CD4-positive, alpha-beta T cell treated with Interleukin-17A for 4 hours (primary cell): ENCODE results near the gene ASB7.
"Not testable (repeated sequence)": the region's sequence is repeated elsewhere in the genome, so short reads cannot be mapped to it uniquely, and the experiment has no call there.

Source experiments
- DNase-seq: peaks from one replicate; pipeline ENCODE4 v3.0.0-alpha.2; 2020; ENCODE audit warnings: mixed read lengths

Gene ASB7

DNA sequence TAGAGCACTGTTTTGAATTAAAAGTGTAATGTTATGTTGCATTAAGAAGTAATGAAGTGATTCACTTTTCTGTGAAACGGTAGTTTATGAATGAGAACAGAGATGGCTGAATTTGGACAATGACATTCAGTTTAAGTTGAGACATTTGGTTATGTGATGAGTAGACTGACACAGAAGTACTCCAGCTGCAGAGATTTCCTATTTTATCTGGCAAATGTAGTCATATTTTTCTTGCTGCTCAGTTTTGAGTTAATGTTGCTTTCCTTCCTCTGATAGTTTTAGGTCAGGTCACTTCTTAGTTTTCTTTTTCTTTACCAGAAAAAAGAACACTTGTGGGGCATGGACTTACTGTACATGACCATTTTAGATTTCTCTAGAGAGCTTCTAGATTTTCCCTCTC is 51.2 kb downstream of the ASB7 start:
- DNase-seq: no peak

DNA sequence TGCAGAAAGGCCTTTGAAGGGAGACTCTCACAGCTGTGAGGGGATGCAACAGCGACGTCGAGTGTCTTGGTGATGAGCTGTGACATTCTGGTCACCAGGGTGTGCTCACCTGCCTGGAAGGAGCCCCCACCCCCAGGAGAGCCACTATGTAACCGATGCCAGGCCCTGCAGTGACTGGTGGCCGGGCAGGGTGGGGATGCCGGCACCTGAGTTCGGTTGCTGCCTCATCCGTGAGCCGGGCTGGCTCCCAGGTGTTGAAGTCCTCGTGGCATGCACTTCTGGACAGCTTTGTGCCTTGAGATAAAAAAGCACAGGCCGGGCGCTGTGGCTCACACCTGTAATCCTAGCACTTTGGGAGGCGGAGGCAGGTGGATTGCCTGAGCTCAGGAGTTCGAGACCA is 56.5 kb downstream of the ASB7 start:
- no peak for DNase-seq

- no peak for DNase-seq
Observed at GRCh38 chr15:100661156-100661555, 58.8 kb downstream of the ASB7 start.

GRCh38 chr15:100663086-100663914 is 60.9 kb downstream of the ASB7 start:
- DNase-seq: no peak

DNA sequence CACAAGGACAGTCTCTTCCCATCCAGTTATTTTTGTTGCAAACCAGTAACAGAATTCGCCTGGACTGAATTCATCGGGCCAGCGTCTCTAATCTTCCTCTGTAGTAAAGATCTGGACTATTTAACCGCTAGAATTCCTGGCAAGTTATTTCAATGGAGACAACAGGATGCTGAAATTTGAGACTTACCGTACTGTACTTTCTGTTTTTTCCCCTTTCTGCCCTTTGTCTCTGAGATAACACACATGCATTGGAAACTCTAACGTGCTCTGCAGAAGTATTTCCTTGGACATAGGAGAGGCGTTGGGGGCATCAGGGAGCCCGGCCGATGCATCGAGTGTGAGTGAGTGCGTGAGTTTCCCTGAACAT is 61.5 kb downstream of the ASB7 start:
- no peak for DNase-seq

GRCh38 chr15:100665570-100665969 is 63.2 kb downstream of the ASB7 start:
- no peak for DNase-seq

DNA sequence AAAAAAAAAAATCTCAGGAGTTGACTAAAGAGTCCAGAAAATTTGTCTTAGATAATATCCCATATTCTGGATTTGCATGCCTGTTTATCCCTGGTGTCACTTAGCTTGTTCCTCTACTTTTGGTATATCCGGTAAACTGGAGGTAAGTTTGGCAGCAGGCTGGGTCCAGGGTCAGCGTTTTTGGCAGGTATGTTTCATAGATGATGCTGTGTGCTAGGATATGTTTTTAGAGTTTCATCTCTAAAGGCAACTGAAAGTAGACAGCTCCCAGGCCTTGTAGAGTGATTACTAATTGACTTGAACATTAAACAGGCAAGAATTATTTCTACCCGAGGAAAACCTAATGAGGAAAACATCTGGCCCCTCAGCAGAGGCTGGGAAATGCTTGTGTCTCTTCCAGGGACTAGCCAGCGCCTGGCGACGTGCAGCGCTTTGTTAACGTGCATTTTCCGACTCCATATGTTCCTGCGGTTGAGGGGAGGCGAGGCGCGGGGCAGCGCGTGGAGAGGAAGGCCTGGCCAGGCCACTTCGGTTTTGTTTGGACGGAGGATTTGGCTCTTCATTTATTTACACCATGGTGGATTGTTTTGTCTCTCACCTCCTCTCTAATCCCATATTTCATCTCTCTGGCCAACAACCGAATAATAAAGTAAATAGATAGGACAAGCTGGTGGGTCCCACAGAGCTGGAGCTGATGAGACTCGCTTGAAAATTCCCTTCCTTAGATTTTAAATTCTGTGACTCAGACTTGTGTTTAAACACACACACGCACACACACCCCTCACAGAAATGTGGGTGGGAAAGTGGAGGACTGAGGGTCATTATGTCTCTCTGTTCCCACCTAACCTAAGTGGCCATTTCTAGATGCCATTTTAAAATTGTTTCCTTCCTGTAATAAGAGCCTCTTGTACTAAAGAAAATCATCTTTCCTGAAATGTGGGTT is 65.3 kb downstream of the ASB7 start:
- DNase-seq: no peak

- no peak for DNase-seq
Observed at GRCh38 chr15:100668348-100668745, 66.0 kb downstream of the ASB7 start.

- DNase-seq: no peak
Observed at GRCh38 chr15:100669260-100669659, 66.9 kb downstream of the ASB7 start.

DNA sequence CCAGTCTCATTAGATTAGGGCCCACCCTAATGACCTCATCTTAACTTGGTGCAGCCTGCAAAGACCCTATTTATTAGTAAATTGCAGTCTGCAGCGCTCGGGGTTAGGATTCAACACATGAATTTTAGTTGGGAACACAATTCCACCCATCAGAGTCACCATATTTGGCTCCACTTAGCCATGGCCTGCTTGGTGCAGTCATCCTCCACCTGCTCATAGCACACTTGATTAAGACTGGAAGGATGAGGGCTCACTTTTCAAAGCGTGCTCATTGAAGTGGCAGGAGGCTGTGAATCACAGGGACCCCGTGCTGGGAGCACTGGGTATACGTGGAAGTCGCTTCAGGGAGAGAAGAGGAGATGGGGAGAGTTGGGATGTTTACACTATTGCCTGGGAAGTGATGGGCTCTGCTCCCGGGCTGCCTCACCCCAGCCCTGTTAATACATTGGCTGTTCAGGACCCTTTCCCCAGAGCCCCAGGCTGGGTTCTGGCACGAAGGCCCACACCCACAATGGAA is 68.2 kb downstream of the ASB7 start:
- no peak for DNase-seq

GRCh38 chr15:100671124-100671680 is 68.8 kb downstream of the ASB7 start:
- no peak for DNase-seq

DNA sequence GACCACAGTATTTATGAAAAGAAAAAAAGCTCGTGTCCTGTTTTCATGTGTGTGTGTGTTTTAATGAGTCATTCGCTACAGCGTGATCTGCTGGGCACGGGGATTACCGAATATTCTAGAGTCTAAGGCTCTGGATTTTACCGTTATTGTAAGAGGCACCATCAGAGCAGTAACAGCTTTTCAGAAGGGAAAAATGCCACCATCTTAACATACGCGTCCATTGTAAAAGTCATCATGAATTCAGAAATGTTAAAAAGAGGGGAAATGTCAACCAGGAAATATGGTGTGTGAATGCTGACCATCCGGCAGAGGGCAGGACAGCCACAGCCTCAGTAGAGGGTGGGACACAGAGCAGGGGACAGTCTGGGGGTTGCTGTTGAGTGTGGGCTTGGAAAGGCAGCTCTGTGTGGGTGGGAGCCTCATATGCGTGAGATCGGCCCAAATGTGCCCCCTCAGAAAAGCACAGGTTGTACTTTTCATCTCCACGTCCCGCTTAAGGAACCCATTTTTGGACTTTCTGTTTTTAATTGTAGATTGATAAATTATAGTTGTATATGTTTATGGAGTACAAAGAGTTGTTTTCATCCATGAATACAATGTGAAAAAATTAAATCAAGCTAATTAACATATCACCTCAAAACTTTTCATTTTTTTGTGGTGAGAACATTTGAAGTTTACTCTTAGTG is 69.6 kb downstream of the ASB7 start:
- DNase-seq: no peak

GRCh38 chr15:100672959-100673358 is 70.6 kb downstream of the ASB7 start:
- no peak for DNase-seq

DNA sequence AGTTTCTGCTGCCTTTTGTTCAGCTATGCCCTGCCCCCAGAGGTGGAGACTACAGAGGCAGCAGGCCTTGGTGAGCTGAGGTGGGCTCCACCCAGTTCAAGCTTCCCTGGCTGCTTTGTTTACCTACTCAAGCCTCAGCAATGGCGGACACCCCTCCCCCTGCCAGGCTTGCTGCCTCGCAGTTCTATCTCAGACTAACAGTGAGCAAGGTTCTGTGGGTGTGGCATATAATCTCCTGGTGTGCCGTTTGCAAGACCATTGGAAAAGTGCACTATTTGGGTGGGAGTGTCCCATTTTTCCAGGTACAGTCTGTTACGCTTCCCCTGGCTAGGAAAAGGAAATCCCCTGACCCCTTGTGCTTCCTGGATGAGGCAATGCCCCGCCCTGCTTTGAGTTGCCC is 76.8 kb downstream of the ASB7 start:
- not testable (repeated sequence) for DNase-seq

GRCh38 chr15:100680726-100681125 is 78.3 kb downstream of the ASB7 start:
- DNase-seq: no peak

GRCh38 chr15:100681335-100681746 is 79.0 kb downstream of the ASB7 start:
- no peak for DNase-seq

- no peak for DNase-seq
Observed at GRCh38 chr15:100682468-100682867, 80.1 kb downstream of the ASB7 start.

DNA sequence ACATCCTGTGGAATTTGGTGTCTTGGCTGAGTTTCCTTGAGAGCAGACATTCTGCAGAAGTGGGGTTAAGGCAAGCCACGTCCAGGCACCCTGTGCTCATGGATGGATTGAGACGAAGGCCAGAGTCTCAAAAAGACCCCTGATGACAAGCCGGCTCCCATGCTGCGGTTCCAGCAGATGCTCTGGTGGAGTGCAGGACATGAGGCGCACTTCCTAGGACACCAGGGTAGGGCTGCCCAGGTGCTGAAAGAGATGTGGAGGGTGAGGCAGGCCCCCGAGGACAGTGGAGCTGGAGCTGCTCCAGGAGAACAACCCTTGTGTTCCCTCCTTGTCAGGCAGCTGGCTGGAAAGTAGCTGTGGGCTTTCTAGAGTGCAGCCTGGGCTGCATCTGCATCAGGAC is 81.0 kb downstream of the ASB7 start:
- DNase-seq: no peak

DNA sequence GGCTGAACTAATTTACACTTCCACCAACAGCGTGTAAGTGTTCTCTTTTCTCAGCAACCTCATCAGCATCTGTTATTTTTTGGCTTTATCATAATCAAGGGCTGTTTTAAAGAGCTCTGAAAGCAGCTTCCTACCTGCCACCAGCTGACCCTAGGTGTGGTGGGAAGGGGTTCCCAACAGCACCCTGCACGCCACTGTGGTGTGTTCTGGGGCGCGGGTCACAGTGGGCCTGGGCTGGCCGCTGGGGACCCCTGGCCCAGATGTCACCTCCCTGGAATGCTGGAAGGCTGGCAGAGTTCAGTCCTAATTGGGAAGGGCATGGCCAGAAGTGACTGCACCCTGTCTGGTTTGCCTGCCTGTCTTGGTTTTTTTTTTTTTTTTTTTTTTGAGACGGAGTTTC is 82.2 kb downstream of the ASB7 start:
- DNase-seq: no peak

DNA sequence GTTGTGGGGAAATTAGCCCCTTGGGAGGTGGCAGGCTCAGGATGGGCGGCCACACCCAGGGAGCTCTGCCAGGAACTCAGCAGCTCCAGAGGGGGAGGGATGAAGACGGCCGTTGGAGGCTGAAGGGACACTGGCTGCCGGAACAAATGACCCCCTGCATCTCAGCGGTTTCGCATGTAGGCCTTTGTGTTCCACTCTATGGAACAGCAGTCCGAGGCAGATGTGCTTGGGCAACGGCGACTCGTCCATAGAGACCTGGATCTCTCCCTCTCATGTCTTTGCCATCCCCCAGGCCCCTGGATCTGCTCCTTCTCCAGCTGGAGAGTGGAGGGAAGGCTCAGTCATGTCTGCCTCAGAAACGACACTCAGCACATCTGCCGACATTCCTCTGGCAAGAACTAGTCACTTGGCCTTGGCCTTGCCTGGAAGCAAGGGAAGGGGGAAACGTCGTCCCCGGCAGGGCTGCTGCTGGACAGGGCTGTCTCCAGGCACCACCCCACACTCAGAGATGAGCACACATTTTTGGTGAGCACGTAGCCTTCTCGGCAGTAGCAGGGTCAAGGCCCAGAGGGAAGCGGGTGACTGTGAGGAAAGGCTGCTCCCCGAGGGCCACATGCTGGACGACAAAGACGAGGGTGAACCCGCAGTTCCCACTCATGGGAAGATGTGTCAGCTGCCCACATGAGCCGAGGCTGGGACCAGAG is 83.8 kb downstream of the ASB7 start:
- DNase-seq: no peak

- no peak for DNase-seq
Observed at GRCh38 chr15:100686725-100687473, 84.5 kb downstream of the ASB7 start.
